HG03108 (cell line): ENCODE measurements around the gene NDUFA13.

Experiments
- ATAC-seq: cut with Tn5 transposase; IDR thresholded peaks from one replicate; pipeline ENCODE4 v1.9.1; 2021; ENCODE audit warnings: moderate library complexity; ENCODE audit not compliant: unreplicated experiment

The NDUFA13 gene

DNA sequence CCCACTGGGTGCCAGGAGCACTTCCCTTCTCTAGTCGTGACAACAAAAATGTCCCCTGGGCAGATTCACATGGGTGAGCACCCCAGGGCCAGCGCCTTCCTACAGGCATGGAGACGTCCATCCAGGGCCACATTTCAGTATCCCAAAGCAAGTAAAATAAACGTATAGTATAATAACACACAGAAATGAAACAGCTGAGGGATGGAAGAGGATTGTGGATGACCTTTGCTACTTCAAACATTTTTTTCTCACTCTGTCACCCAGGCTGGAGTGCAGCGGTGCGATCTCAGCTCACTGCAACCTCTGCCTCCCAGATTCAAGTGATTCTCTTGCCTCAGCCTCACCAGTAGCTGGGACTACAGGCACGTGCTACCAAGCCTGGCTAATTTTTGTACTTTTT is 50.3 kb downstream of the NDUFA13 start:
- no peak for ATAC-seq

DNA sequence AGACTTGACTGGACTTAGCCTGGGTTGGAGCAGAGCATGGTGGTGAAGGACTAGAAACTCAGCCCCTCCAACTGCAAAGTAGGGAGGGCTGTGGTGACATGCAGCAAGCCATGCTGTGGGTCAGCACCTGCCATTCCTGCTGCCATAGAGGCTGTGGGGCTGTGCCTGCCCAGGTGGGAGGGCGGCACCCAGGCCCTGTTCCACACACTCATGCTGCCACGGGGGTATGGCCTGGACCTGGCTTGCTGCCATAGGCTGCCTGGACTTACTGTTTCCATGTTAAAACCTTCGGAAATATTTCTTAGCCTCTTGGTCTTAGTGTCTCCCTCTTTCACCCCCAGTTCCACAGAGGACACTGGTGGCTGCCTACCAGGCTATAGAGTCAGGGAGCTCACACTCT is 51.4 kb downstream of the NDUFA13 start:
- ATAC-seq: no peak

DNA sequence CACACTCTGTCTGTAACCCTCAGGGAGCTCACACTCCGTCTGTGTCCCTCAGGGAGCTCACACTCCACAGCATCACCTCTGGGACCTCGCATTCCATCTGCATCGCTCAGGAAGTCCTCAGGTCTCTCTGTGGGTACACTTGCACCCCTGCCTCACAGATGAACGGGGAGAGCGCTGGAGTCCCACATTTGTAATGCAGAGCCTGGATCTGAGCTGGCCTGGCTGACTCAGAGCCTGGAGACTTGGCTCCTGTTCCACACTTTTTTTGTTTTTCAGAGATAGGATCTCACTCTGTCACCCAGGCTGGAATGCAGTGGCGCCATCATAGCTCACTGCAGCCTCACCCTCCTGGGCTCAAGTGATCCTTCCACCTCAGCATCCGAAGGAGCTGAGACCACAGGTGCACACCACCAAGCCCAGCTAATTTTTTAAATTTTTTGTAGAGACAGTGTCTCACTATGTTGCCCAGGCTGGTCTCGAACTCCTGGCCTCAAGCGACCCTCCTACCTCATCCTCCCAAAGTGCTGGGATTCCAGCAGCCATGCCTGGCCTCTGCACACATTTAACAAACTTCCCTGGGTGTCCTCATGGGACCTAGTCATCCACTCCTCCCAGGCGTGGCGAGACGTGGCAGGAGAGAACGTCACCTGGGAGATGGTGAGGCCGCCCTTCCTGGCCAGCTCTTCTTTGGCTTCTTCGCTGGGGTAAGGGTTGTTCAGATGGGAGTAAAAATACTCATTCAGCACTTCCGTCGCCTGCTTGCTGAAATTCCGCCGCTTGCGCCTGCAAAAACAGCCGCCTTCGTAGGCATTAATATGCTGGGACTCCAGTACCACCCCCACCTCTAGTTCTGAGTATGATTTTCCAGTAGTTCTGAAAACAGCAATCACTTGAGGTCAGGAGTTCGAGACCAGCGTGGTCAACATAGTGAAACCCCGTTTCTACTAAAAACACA is 53.1 kb downstream of the NDUFA13 start:
- ATAC-seq: no peak

DNA sequence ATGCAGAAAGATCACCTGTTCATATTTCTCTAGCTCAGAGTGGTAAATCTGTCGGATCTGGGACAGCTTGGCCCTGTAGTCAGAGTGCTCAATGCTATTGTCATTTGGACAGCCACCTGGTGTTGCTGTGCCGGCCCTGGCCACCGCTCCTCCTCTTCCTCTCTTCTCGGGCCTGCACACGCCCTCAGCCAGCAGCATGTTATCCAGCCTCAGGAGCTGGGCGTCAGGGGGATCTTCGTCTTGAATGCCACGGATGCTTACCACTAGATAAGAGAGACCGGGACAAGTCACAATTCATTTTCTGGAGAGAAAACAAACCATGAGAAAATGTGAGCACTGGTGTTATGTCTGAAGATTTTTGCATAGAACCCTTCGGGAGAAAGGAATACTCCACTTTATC is 54.5 kb downstream of the NDUFA13 start:
- ATAC-seq: no peak

DNA sequence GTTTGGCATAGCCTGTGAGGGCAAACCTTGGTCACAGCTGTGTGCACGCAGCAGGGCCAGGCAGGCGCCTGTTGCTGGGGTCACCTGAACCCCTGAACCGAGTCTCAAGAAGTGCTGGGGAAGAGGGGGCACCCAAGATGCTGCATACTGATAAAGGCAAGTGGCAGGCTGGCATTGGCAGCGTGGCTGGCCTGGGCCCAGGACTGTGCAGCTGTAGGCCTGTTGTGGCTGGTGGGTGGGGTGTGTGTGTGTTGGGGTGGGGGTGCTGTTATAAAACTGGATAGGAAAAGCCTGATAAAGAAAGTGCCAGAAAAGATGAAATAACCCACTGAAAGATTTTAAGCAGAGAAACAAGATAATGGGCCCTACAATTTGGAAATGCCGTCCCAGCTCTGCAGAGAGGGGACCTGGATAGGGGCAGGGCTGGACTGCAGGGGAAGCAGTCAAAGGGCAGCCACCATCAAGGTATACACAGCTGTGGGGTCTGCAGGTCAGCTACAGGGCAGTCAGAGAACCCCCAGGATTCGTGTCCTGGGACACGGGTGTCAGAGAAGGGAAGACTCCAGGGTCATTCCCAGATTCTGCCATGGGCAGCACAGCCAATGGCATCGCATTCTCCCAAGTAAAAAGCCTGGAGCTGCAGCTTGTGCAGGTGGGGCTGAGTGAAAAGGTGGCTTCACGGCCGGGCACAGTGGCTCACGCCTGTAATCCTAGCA is 55.2 kb downstream of the NDUFA13 start:
- ATAC-seq: no peak

DNA sequence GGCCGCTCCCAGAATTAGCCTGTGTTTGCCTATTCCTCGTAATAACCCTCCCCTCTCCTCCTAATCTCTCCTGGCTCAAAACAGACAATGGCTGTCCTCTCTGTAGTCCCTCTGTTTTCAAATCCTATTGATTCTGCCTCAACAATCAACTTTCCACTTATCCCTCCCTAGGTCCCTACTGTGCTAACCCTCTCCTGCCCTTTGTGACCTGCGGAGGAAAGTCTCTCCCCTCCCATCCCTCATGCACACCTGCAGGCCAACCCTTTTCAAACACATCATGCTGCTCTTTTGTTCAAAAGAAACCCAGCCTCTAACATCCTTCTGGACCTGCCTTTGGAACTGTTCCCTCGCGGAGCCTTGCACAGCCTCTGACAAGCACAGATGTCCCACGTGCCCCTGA is 59.4 kb downstream of the NDUFA13 start:
- no peak for ATAC-seq
